HG02852 (cell line): ENCODE results near the gene RER1.

Source experiments
- ATAC-seq: cut with Tn5 transposase; IDR thresholded peaks from one replicate; pipeline ENCODE4 v1.9.1; 2021; ENCODE audit warnings: mild to moderate bottlenecking, moderate library complexity; ENCODE audit not compliant: unreplicated experiment

Gene RER1

GRCh38 chr1:2391041-2391930, at the start of gene RER1, which contains the start of gene MORN1:
Gene RER1 (plus strand): TSS chr1:2391841. CDS start chr1:2395791, 3,950 bp downstream.
Gene MORN1 (minus strand): TSS chr1:2391554. CDS start chr1:2391533, 21 bp downstream.
- peak; percentile 88 for ATAC-seq

GRCh38 chr1:2342384-2343022, 49.1 kb upstream of the RER1 start:
- no peak for ATAC-seq

- no peak for ATAC-seq
Measured at GRCh38 chr1:2343023-2343935, 48.4 kb upstream of the RER1 start.

DNA sequence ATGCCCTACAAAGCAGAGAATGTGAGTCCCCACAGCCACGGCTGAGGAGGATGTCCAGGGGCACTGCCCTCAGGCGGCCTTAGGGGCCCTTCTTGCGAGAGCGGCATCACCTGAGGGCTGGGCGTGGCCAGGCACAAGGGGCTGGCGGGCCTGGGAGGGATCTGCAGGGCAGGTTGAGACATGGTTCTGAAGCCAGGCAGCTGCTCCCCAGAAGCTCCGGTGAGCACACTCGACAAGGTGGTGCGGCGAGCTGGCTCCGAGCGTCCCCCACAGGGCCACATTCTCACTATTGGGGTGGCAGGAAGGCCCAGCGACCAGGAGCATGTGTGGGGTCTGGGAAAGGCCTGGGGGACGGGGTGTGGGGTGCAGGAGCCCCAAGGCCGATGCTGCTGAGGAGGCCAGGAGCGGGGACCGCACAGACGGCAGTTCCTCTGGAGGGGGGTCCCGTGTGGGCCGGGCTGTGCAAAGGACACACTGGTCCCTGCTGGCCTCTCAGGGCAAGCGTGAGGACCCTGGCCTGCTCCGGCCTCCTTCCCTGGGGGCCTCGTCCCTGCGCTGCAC, 47.4 kb upstream of the RER1 start:
- no peak for ATAC-seq

- ATAC-seq, result no peak
Measured at GRCh38 chr1:2344744-2345296, 46.8 kb upstream of the RER1 start.

- no peak for ATAC-seq
Measured at GRCh38 chr1:2345297-2346075, 46.2 kb upstream of the RER1 start.

GRCh38 chr1:2346691-2347408, 44.8 kb upstream of the RER1 start:
- no peak for ATAC-seq

DNA sequence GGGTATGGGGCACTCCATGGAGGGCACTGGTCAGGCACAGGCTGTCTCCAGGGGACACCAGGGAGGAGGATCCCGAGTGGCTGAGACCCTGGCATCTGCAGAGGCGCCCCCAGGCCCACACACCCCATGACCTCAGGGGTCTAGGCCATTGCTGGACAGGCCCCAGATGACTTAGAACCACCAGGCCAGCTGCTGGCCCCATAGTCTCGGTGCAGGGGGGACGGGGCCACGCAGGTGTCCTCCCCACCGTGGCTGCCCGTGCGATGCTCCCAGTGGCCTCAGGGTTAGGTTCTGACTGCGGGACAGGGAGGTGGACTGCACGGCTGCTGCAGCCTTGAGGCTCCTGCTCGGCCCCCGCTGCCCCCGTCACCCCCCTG, 44.2 kb upstream of the RER1 start:
- no peak for ATAC-seq

GRCh38 chr1:2347896-2348295, 43.7 kb upstream of the RER1 start:
- no peak for ATAC-seq

- ATAC-seq, result no peak
Measured at GRCh38 chr1:2348346-2349325, 43.0 kb upstream of the RER1 start.

- no peak for ATAC-seq
Measured at GRCh38 chr1:2349806-2350205, 41.8 kb upstream of the RER1 start.

GRCh38 chr1:2350501-2350900, 41.1 kb upstream of the RER1 start:
- no peak for ATAC-seq

- ATAC-seq, result no peak
Measured at GRCh38 chr1:2350911-2351655, 40.6 kb upstream of the RER1 start.

DNA sequence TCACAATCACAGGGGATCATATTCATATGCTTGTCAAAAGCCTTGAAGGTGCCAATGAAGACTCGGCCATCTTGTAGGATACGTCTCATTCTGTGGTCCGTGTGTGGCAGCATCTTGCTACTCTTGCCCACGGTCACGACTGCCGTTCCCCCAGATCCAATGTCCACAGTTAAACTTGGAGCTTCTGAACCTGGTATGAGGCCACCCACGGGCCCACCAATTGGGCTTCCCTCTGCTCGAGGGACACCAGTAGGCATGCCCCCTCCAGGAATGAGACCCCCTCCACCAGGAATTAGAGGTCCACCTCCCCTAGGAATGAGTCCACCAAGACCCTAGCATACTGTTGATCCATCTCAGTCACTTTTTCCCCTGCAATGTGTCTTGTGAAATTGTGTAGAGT, 39.9 kb upstream of the RER1 start:
- no peak for ATAC-seq

DNA sequence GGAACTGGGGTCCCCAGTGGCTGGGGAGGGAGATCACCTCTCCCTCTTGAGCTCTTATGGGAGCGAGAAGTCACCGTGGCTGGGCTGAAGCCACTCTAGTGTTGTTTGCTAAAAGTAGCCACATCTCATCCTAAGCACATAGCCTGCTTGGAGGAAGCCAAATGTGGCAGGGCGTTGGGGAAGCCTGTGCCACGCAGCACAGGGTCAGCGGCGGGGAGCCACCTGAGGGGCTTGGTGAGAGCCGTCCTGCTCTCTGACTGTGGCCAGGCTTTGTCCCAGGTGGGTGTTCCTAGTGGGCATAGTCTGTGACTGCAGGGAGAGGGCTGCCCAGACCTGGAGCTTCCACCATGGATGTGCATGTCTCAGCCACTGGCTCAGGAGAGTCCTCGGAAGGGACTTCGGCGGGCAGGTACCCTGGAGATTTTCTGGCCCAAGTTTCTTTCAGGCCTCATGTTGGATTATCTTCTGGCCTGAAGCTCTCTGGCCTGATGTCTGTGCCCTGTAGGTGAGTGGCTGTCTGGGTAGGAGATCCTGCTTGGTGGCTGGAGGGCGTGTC, 39.2 kb upstream of the RER1 start:
- ATAC-seq, result no peak

DNA sequence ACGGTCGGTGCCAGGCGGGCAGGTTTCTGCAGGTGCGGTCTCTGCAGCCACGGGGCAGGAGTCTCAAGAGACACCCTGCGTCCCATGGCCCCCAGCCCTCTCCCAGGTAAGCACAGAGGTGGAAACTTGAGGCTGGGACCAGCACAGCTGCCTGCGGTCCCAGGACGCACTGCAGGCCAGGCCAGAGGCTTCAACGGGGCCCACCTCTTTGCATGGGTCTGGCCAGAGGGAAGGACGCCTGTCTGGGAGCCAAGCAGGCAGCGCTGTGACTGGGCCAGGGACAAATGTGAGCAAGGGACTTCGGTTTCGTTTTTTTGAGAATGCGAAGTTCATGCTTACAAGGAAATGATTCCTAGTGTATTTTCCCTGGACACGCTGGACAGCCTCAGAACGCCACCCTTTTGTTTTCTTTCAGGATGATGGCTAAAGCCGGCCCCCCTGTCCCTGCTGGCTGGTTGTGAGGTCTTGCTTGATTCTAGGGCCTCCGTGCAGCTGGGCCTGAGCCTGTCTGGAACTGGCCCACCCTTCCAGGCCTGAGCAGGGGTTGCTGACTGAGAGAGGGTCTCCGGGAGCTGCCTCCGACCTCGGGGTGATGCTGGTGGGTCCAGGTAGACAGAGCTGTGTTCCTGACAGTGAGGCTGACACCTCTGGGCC, 38.6 kb upstream of the RER1 start:
- ATAC-seq, result no peak
